T-helper 1 cell treated with Interleukin-12 subunit alpha and Interleukin-12 subunit beta and Interleukin-4 antibody, amounts not matched to agents 30 ng/mL and 1 ng/mL, for 36 hours (primary cell): ENCODE results near the gene LACTB. TPM values are rescaled to one million over a fixed set of nuclear protein-coding genes. Genes with fewer than 3 reads are reported as not detected.

ENCODE experiments used
- intact Hi-C: fragments of 100-400 bp; cut with micrococcal nuclease; formaldehyde crosslinking; loops from one replicate; pipeline ENCODE4 v1.15.1; 2024
- total RNA-seq: library from RNA; stranded (reverse); gene quantifications from 2 replicates; pipeline ENCODE4 v1.2.3, GENCODE V29; 2022

The LACTB gene
- total RNA-seq, 1 donor from 2014 or later, result 16.8 TPM

DNA sequence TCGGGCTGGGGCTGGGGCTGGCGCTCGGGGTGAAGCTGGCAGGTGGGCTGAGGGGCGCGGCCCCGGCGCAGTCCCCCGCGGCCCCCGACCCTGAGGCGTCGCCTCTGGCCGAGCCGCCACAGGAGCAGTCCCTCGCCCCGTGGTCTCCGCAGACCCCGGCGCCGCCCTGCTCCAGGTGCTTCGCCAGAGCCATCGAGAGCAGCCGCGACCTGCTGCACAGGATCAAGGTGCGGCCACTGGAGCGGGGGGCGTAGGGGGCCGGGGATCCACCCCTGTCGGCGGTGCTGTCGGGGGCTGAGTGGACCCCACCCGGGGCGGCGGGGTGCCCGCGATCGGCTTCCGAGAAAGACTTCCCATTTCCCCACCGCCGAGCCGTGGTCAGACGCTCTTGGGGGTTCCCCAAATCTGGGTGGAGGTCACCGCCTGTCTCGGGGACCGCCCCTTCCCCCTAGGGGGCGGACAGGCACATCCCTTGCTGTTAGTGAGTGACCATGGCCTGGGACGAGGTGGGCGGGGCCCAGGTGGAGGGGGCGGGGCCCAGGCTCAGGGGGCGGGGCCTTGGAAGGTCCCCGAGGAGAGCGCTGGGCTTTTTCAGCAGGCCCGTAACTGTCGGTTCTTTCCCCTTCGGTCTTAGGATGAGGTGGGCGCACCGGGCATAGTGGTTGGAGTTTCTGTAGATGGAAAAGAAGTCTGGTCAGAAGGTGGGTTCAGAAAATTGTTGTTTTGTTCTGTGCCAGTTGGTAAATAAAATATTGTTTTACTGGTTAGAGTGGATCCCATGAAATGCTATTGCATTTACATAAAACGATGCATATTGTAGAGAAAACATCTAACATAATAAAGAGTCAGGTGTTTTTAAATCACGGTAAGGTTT is 578 bp downstream of the LACTB start:
- intact Hi-C loops, result loop anchor here (1.0 kb wide), 2 partner anchors 67 to 74 kb away; partner anchors contain the start of gene RAB8B

DNA sequence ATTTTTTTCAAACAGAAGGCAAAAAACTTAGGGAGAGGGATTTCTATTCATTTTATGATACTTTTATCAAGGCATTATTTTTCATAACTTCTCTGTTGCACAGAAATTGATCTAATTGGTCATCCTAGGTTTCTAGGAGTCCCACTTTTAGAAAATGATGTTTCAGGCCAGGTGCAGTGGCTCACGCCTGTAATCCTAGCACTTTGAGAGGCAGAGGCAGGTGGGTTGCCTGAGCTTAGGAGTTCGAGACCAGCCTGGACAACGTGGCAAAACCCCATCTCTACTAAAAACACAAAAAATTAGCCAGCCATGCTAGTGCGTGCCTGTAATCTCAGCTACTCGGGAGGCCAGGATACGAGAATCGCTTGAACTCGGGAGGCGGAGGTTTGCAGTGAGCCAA is 2.8 kb downstream of the LACTB start:
- intact Hi-C loops, result no loop called here

DNA sequence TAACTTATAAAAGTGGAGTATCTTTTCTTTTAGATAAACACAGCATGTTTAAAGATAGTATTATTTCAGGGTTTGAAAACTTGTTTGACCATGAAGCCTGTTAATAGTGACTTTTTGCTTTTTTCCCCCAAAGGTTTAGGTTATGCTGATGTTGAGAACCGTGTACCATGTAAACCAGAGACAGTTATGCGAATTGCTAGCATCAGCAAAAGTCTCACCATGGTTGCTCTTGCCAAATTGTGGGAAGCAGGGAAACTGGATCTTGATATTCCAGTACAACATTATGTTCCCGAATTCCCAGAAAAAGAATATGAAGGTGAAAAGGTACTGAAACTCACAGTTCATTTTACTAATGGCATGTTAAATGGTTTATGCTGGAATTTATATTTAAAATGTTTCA is 5.1 kb downstream of the LACTB start:
- intact Hi-C loops, result no loop called here

DNA sequence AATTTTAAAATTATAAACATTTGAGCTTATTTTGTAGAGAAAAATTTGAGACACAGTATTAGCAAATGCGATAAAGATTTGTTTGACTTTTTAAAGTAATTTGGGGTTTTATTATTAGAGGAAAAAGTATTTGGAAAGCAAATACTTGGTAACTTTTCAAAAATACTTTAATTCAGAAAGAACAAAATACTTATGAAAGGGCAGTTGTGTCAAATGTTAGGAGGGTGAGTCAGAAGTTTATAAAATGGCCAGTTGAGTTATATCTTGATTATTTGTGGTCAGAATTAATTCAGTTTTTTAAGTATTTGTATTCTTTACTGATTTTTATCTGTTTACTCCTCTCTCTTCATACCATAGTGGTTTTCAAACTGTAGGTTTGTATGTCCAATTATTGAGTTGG is 12.1 kb downstream of the LACTB start:
- intact Hi-C loops, result no loop called here

DNA sequence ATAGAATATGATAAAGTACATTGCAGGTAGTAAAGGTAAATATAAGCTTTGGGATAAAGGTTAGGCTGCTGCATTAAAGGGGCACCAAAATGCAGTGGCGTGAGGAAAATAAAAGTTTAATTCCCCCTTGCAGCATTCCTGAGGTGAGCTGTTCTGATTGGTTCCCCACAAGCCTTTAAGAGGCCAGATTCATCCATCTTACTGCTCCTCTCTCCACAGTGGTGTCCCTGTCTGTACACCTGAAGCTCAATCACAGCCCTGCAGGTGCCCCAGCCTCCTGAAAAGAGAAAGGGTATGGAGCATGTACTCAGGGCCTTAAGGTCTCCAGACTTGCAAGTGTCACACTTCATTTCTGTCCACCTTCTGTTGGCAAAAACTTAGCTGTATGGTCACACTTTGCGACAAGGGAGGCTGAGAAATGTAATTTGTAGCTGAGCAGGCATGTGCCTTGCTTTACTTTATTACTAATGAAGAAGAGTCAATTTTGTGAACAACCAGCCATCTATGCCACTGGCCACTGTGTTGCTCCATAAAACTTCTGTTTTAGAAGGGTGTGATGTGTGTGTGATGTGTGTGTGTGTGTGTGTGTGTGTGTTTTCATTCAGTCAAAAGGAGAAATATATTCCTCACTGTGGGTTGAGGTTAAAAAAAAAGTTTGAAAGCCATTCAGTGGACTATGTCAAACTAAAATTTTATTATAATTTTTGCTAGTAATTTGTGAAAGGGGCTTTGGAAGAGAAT is 12.8 kb downstream of the LACTB start:
- intact Hi-C loops, result no loop called here

DNA sequence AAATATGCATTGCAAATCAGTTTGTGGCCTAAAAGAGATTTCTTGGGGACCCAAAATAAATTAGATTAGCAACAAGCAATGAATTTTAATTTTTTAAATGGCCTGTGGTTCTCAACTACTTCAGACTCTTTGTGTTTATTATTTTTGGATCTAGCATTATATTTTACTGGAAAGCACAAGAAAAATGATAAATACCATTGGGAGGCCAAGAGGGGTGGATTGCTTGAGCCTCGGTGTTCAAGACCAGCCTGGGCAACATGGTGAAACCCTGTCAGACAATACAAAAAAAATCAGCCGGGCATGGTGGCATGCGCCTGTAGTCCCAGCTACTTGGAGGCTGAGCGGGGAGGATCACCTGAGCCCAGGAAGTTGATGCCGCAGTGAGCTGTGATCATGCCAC is 13.6 kb downstream of the LACTB start:
- intact Hi-C loops, result no loop called here

DNA sequence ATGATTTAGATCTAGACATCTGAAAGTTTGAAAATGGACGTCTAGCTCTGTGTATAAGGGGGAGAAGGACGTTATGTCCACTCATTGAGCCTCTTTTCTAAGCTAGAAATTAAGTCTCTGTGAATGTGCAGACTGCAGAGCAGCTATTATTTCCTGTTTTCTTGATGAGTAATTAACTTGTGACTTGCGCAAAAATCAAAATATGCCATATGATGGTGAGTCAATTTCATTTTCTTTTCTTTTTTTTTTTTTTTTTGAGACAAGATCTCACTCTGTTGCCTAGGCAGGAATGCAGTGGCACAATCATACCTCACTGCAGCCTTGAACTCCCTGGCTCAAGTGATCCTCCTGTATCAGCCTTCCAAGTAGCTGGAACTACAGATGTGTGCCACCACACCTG is 14.1 kb downstream of the LACTB start:
- intact Hi-C loops, result no loop called here

DNA sequence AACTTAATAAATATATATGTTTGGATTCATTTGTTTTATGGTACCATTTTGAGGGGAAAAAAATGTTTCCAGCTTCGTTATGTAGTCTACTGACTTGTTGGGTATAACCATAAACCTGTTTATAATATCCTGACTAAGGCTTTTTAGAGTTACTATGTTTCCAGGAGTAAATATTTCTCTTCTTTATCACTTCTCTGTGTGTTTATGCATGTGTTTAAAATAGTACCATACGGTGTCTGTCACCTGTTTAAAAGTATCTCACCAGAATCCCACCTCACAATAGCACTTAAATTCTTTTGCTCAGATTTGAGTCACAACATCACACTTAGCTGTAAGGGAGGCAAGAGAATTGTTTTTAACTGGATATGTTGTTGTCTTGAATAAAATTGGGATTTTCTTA is 15.1 kb downstream of the LACTB start:
- intact Hi-C loops, result no loop called here

DNA sequence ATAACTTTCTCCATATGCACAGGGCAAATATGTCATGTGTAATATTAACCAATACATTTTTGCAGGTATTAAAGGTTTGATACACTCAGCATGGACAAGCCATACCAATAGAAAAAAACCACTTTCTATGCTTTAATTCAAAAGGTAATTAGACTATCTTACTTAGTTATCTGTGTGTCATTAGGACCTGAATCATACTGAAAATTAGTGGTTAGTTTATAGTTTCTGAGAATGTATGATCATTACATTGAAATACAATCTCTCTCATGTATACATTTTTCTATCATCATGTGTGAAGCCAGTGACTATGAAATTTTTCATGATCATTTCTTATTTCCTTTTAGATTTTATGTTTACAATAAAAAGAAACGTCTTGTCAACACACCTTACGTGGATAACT is 19.3 kb downstream of the LACTB start:
- intact Hi-C loops, result no loop called here

DNA sequence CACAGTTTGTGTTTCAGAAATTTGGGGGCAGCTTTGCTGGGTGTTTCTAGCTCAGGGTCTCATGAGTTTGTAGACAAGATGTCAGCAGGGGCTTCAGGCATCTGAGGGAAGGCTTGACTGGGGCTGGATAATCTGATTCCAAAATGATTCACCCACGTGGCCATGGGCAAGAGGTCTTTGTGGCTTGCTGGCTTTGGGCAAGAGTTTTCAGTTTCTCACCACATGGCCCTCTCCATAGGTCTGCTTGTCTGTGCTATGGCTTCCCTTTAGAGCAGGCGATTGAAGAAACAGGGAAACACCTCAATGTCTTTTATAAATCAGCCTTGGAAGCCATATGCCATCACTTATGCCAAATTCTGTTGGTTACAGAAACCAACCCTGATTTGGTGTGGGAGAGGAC is 23.8 kb downstream of the LACTB start:
- intact Hi-C loops, result no loop called here

DNA sequence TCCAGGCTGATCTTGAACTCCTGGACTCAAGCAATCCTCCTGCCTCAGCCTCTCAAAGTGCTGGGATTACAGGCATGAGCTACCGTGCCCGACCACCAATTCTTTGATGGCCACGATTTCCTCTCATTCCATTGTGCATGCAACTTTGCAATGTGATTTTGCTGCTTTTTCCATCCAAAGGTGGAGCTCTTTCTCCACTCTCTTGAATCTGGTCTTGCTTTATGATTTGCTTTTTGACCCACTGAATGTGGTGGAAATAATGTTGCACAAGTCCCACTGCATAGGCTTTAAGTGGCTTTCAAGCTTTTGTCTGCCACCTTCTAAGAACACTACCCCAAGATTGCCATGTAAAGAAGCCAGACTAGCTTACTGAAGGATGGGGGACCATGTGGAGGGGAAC is 25.0 kb downstream of the LACTB start:
- intact Hi-C loops, result no loop called here

DNA sequence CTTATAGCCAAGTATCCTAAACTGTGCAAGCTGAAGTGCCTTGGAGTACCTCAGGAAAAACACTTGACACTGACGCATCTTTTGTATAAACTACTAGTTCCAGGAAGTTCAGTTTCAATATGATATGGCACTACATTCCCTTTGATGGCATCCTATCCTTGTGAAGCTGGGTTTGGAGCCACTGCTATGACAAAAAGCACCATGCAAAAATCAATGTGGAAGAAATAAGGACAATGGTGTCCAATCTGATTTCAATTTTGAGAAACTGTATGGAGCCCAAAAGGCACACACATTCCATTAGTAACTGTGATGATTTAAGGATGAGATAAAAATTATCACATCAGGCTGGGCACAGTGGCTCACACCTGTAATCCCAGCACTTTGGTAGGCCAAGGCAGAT is 30.0 kb downstream of the LACTB start:
- intact Hi-C loops, result no loop called here

DNA sequence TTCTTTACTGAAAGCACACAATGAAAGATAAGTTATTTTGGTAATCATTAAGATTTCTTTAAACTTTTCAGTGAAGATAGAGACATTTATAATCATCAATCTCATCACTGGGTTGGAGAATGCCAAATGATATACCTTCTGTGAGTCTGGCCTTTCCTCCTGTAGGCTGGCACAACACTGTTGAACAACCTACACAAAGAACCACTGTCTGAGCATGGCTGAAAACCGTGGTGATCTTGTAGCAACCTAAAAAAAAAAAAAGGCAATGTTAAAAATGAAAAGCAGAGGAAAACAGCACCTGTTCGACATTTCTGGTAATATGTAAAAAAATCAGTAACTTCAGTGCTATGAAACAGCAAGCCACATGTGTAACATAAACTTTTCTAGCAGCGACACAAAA is 33.8 kb downstream of the LACTB start:
- intact Hi-C loops, result loop anchor here (5.0 kb wide), 1 partner anchor 282 kb away; no protein-coding TSS in a partner anchor

DNA sequence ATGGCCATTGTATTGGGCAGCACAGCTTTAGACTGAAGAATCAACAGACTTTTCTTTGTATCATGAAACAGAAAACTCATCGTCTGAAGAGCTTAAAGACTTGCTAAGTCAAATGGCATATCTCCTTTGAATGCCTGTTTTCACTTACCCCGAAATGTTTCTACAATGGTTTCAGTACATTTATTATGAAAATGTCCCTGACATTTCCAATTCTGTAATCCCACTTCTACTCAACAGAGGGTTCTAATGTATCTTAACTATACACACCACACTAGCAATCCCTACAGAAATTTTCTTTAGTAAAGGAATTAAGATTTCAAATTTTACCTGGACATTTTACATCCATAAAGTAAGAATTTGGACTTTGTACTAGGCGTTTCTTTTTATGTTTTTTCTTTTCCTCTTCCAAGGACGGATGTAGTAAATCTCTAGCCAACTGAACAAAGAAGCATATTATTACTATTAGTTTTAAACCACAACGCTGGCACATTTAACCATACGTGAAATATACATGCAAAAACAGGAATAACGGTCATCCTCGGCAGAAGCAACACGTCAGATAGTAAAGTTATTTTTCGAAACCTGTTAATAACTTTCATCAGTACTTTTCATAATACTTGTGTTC is 34.5 kb downstream of the LACTB start:
- intact Hi-C loops, result loop anchor here (2.0 to 5.0 kb wide), 3 partner anchors 77 to 281 kb away; no protein-coding TSS in a partner anchor

DNA sequence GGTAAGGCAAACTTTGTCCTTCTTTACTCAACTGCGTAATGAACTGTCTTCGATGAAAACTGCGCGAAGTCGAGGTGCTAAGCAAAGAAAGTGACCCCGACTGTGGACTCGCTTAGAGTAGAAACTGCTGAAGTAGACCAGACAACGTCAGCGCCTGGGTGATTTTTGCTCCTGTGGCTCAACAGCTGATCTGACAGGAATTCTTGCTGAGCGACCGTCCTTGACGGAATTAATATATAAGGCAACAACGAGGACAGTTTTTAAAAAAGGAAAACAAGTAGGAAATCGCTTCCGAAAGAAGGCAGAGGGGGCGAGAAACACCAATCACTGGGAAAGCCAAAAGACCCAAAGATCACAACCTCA is 35.1 kb downstream of the LACTB start:
- intact Hi-C loops, result loop anchor here (1.0 to 5.0 kb wide), 8 partner anchors 33 to 281 kb away; partner anchors contain the start of genes APH1B, LACTB and RAB8B

DNA sequence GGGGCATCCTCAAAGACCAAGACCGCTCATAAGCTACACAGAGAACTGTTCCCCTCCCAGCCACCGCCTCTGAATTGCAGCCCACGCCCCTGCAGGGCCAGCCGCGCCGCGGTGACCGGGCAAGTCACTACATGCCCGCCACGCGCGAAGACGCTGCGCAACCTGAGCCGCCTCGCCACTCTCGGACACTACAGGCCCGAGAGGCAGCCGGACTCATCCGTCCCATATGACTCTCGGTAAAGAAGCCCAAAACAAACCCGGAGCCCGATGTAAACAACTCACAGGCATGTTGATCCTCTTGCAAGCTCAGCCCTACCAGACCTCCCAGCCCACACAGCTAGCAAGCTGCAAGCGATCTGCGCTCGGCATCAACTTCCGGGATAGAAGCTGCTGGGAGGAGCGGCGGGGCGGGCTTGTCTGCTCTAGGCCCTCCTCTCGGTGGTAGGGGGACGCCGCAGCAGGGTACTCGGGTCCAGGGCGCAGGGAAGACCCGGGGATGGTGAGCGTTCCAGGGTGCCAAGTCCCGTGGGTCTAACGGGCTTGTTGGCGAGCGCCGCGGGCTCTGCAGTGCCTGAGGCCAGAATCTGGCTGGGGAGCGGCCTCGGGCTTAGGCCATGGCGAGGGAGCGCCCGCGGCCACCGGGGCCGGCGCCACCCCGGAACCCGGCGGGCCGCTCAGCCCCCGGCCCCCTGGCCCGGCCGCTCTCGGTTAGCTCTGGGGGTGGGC is 35.6 kb downstream of the LACTB start, which contains the start of gene RPS27L:
Gene RPS27L, minus strand, starts transcription at position 360 of the 726 bp plus-strand sequence. Its CDS starts 72 bp downstream, at position 288.
- intact Hi-C loops, result loop anchor here (1.0 to 5.0 kb wide), 8 partner anchors 32 to 280 kb away; partner anchors contain the start of genes APH1B, LACTB and RAB8B

DNA sequence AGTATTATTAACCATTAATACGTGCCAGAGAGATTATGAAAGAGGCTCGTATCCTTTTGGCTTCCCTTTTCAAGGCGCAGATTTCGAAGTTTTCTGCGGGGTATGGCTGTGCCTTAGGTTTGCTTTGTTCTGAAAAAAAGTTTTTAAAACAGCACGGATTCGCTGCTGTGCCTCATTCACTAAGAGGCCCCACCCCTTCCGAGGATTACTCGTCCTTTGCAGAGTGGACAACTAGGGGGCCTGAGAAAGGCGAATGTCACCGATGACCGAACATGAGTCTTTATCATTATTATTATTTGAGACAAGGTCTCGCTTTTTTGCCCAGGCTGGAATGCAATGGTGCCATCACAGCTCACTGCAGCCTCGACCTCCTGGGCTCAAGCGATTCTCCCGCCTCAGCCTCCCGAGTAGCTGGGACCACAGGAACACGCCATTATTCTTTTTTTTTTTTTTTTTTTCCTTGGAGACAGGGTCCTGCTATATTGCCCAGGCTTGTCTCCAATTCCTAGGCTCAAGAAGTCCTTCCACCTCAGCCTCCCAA is 36.3 kb downstream of the LACTB start:
- intact Hi-C loops, result loop anchor here (1.0 to 5.0 kb wide), 8 partner anchors 31 to 279 kb away; partner anchors contain the start of genes APH1B, LACTB and RAB8B

DNA sequence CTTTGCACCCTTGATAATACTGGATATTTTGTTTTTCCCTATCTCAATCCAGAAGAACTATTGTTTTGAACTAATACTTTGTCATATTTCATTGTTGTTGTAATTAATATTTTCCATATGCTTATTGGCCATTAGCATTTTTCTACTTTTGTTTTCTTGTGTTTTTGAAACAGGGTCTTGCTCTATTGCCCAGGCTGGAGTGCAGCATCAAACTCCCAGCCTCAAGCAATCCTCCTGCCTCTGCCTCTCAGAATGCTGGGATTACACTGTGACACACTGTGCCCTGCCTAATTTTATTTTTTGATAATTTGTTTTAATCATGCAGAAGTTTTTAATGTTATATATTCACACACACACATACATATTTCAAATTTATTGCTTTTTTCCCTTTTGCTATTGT is 39.0 kb downstream of the LACTB start:
- intact Hi-C loops, result no loop called here

DNA sequence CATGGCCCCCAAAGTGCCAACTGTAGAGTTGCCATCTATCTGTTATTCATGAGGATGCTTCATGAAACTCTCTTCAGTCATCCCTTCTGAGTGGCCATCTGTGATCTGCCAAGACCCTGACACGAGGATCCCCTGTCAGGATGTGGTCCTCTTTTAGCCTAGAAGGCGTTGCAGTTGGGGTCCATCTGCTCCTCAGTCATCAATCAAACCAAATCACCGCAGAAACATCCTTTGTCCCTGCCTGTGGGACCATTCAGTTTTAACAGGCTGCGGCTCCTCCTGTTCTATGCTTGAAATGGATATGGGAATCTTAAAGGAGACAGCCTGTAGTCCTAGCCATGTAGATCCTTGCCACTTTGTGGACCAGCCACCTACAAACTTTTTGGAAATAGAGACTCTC is 41.6 kb downstream of the LACTB start:
- intact Hi-C loops, result no loop called here

DNA sequence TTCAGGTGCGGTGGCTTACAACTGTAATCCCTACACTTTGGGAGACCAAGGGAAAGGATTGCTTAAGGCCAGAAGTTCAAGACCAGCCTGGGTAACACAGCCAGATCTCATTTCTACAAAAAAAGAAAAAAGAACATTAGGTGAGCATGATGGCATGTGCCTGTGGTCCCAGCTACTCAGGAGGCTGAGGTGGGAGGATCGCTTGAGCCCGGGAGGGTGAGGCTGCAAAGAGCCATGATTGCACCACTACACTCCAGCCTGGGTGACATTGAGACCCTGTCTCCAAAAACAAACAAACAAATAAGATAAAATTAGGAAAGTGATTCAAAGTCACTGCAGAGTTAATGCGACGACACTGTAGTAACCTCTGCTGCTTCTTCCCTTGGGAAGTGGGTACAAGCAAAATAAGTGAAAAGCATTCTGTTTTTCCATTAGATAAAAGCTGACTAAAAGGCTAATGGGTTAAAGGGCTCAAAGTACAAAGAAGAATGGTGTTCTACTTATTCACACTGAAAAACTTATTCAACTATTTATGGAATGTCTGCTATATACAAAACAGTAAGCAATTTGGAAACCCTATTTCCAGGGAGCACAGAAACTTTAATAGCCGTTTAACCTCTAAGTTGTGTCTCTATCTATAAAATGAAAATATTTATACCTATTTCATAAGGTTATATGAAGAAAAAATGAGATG is 43.7 kb downstream of the LACTB start:
- intact Hi-C loops, result no loop called here
